Measurements from ENCODE around the gene STEAP3. TPM values are rescaled to one million over a fixed set of nuclear protein-coding genes. Genes with fewer than 3 reads are reported as not detected.
A peak's percentile ranks its signal among the peaks of the same experiment; 100 is the strongest.

Gene STEAP3
- total RNA-seq, 1 donor from 2014 or later: 44.6 TPM

GRCh38 chr2:119225926-119226325 lies 2.3 kb downstream of the STEAP3 start:
- H3K27ac Mint-ChIP-seq (ENCODE audit: unreplicated experiment): no peak overlapping the region
- no peaks in the 10 kb centered on the region for H3K36me3 Mint-ChIP-seq (ENCODE audit: low read depth)
- H3K4me3 Mint-ChIP-seq (ENCODE audit: unreplicated experiment): no peak overlapping the region
- no peak for TF ChIP-seq CTCF (IDR thresholded peaks at IDR 0.05)
- peaks cover 35% of the 10 kb centered on the region for H3K4me1 Mint-ChIP-seq (ENCODE audit: low read depth)
- no peaks in the 10 kb centered on the region for H3K9me3 Mint-ChIP-seq (ENCODE audit: low read depth)
- DNase-seq (ENCODE audit: low spot score): no peak
- H3K27me3 Mint-ChIP-seq (ENCODE audit: low read depth): no peaks in the 10 kb centered on the region

- Mint-ChIP-seq H3K9me3 (ENCODE audit: low read depth) (no peaks in the 10 kb centered on the region), H3K36me3 (ENCODE audit: low read depth) (no peaks in the 10 kb centered on the region), H3K27ac (ENCODE audit: unreplicated experiment) (no peak overlapping the region), H3K4me3 (ENCODE audit: unreplicated experiment) (no peak overlapping the region), H3K4me1 (ENCODE audit: low read depth) (peaks cover 49% of the 10 kb centered on the region), H3K27me3 (ENCODE audit: low read depth) (no peaks in the 10 kb centered on the region)
- DNase-seq (ENCODE audit: low spot score): no peak
- no peak for TF ChIP-seq CTCF (IDR thresholded peaks at IDR 0.05)
Measured at GRCh38 chr2:119227346-119227745, 3.7 kb downstream of the STEAP3 start.

GRCh38 chr2:119228136-119228535 lies 4.5 kb downstream of the STEAP3 start:
- no peaks in the 10 kb centered on the region for H3K36me3 Mint-ChIP-seq (ENCODE audit: low read depth)
- no peak for DNase-seq (ENCODE audit: low spot score)

GRCh38 chr2:119228964-119229363 lies 5.3 kb downstream of the STEAP3 start:
- peaks cover 62% of the 10 kb centered on the region for H3K4me1 Mint-ChIP-seq (ENCODE audit: low read depth)
- TF ChIP-seq CTCF (IDR thresholded peaks at IDR 0.05): no peak
- no peaks in the 10 kb centered on the region for H3K36me3 Mint-ChIP-seq (ENCODE audit: low read depth)
- no peak overlapping the region for H3K4me3 Mint-ChIP-seq (ENCODE audit: unreplicated experiment)
- H3K27ac Mint-ChIP-seq (ENCODE audit: unreplicated experiment): no peak overlapping the region
- H3K9me3 Mint-ChIP-seq (ENCODE audit: low read depth): no peaks in the 10 kb centered on the region
- H3K27me3 Mint-ChIP-seq (ENCODE audit: low read depth): no peaks in the 10 kb centered on the region
- DNase-seq (ENCODE audit: low spot score): no peak

More at GRCh38 chr2:119228136-119228535, 4.5 kb downstream of the STEAP3 start:
- Mint-ChIP-seq H3K4me3 (ENCODE audit: unreplicated experiment) (no peak overlapping the region), H3K4me1 (ENCODE audit: low read depth) (peaks cover 54% of the 10 kb centered on the region), H3K27ac (ENCODE audit: unreplicated experiment) (no peak overlapping the region), H3K9me3 (ENCODE audit: low read depth) (no peaks in the 10 kb centered on the region), H3K27me3 (ENCODE audit: low read depth) (no peaks in the 10 kb centered on the region)
- TF ChIP-seq CTCF (IDR thresholded peaks at IDR 0.05): no peak

GRCh38 chr2:119229716-119230115 lies 6.1 kb downstream of the STEAP3 start:
- no peak for DNase-seq (ENCODE audit: low spot score)
- Mint-ChIP-seq H3K4me3 (ENCODE audit: unreplicated experiment) (no peak overlapping the region), H3K27ac (ENCODE audit: unreplicated experiment) (peak overlapping the region; percentile 77), H3K4me1 (ENCODE audit: low read depth) (peaks cover 61% of the 10 kb centered on the region), H3K27me3 (ENCODE audit: low read depth) (no peaks in the 10 kb centered on the region), H3K9me3 (ENCODE audit: low read depth) (no peaks in the 10 kb centered on the region), H3K36me3 (ENCODE audit: low read depth) (no peaks in the 10 kb centered on the region)
- TF ChIP-seq CTCF (IDR thresholded peaks at IDR 0.05): no peak
